GM18499 (cell line): ENCODE data around the gene CDCA7L.
"Not testable (repeated sequence)": the region's sequence is repeated elsewhere in the genome, so short reads cannot be mapped to it uniquely, and the experiment has no call there.

ENCODE experiments used
- ATAC-seq: cut with Tn5 transposase; IDR thresholded peaks from one replicate; pipeline ENCODE4 v1.9.1; 2021; ENCODE audit warnings: moderate number of reproducible peaks; ENCODE audit not compliant: insufficient read depth, unreplicated experiment

CDCA7L gene

DNA sequence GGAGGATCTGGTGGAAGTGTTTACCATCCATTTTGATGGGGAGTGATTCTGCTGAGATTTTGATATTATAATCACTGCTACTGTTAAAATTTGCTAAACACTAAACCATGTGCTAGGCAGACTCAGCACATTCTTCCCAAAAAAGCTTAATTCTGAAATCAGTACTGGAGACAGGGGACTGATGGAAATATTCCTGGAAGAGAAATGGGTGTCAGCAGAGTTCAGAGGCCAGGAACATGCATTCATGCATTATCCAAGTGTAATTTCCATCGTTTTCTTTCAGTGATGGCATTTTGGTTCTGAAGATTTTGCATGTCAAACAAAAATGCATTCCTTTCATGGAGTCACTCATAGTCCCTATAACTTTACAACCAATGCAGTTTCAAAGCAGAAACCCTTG, 79.0 kb downstream of the CDCA7L start:
- ATAC-seq, result no peak

- not testable (repeated sequence) for ATAC-seq
Measured at GRCh38 chr7:21865631-21866204, 80.0 kb downstream of the CDCA7L start.

GRCh38 chr7:21851559-21851967, 94.1 kb downstream of the CDCA7L start:
- ATAC-seq, result no peak
